Activated CD4-positive, alpha-beta T cell treated with anti-CD3 and anti-CD28 coated beads, Interleukin-2, amount 50 U/mL, for 48 hours (primary cell): ENCODE results near the gene SLC45A2.
"Not testable (repeated sequence)": the region's sequence is repeated elsewhere in the genome, so short reads cannot be mapped to it uniquely, and the experiment has no call there.

Experiments used
- DNase-seq, 2 experiments: peaks; one replicate each; pipeline ENCODE4 v3.0.0-alpha.2; 2020

SLC45A2 gene

DNA sequence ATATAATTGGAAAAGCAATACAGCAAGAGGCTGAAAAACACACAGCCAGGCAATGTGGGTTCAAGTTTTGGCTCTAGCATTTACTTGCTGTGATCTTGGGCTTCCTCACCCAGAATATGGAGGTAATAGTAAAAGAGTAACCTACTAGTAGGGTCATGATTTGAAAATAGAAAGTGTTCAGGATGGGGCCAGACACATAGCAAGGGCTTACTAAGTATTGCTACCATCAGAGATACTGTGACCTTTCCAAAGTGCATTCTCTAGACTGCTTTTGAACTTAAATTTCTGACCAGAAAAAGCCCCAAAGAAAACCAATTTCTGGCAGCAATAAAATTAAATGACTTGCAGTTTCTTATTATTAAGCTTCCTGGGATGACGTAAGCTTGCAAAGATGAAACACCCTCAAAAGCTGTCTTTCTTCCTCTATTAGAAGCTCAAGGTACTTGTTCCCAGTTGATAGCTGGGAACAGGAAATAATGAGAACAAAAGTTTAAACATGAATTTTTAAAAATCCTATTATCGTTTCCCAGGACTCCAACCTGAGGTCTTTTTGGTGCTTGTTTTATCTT, 20.3 kb downstream of the SLC45A2 start:
- DNase-seq, result no peak

DNA sequence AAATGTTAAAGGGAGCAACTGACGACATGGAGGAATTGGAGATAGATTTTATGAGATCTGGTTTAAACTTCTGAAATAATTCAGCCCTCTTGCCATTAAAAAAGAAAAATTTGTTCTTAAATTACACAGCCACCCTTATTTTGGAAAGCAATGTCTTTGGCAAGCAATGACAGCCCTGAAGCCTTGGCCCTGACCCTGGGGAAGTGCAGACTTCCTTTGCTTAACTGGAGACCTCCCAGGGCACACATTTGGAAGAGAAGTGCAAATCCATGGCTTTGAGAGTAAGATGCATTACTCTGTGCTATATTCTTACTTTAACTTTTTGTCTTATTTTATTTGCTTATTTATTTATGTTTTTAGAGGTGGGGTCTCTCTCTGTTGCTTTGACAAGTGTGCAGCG, 26.3 kb downstream of the SLC45A2 start:
- no peak for DNase-seq

DNA sequence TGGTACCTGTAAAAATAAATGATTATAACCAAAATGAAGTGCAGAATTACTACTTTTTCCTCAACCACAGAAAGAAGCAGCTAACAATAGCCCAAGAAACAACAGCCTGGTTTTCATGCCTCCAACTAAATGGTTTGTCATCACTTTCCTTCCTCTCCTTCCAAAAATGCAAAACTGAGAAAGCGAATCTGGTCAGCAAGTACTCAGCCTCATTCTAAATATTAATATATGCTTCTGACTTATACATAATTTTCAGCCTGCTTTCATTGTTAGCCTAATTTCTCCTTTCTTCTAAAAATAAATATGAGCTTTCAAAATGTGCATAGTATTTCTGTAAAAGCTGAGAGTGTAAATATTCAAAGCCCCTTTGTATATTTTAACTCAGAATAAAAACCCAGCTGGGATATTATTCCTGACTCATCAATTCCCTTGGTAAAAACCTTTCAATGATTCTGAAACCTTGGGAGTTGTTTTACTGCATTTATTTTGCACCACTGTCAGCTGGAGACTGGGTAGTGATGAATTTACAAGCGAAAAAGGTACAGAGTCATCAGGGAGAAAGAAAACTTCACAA, 26.8 kb downstream of the SLC45A2 start:
- DNase-seq, result no peak

DNA sequence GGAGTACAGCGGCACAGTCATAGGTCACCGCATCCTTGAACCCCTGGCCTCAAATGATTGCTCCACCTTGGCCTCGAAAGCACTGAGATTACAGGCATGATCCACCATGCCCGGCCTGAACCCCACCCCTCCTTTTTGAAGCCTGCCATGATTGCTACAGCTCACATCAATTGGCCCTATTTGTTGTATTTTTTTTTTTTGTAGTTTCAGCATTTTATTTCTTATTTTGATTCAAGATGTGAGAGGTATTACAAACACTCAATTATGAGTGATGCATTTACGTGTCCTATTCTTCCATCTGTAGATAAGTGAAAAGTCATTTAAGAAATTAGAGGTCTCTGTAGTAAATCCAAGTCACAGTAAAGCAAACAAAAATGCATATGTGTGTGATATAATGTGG, 32.3 kb downstream of the SLC45A2 start:
- not testable (repeated sequence) for DNase-seq

DNA sequence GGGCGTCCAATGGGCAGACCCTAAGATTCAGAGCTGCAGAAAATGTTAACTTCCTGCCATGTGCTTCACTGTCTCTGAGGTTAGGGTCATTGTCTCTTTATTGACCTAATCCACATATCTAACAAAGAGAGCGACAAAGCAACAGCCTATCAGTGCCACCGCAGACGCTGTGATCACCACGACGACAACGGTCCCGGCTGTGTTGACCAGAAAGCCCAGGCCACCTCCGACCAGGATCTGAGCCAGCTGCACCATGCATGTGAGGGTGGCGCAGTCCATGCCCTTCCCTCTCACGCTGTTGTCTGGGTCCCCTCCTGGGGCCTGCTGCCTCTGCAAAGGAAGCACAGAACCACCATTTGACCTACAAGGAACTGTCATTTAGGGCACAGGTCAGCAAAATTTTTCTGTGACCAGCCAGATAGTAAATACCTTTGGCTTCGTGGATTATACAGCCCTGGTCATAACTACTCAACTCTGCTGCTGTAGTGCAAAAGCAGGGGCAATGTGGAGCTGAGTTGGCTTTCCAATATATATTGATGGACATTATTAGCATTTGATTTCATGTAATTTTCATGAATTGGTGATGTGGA, 39.9 kb downstream of the SLC45A2 start:
- no peak for DNase-seq

DNA sequence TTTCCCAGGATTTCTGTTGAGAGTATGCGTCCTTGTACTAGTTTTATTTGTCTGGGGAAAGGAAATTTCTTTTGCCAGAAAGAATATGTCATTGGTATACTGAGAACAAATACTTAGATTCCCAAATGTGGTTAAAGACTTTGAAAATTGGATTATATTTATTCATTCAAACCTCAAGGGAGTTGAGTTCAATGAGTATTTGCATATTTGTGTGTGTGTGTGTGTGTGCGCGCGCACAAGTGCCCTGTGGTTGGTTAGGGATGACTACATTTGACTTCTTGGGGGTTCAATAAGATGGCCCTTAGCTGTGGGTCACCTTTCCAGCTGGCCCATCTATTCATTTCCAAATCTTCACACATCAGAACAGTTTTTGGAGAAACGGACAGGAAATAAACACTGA, 43.4 kb downstream of the SLC45A2 start:
- DNase-seq, result no peak

DNA sequence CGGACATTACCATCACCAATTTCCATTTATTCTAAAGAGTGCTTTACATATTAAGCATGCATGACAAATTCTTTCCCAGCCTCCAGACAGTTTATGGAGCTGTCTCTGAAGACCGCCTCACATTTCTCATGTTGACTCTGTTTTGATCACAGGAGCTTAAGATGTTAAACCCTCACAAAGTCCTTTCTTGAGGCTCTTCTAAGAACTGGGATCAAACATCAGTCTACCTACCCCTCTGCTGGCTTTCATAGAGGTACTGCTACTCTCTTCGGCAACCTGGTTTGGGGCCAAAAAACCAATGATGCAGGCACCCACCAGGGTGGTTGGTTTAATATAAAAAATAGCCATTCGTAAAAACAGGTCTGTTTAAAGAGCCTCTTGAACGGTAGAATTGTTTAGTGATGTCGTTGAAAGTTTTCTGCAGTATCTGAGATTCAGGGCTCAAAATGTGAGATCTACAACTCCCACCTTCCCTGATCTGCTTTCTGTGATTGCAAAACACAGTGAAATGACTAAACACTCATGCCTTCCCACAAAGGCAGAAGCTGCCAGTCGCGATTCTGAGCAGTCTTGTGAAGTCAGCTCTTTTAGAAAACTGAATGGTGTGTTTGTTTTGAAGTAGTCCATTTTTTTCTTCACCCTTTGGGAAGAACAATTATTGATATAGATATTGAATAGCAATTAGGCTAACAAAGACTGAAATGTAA, 44.8 kb downstream of the SLC45A2 start:
- DNase-seq, result no peak

DNA sequence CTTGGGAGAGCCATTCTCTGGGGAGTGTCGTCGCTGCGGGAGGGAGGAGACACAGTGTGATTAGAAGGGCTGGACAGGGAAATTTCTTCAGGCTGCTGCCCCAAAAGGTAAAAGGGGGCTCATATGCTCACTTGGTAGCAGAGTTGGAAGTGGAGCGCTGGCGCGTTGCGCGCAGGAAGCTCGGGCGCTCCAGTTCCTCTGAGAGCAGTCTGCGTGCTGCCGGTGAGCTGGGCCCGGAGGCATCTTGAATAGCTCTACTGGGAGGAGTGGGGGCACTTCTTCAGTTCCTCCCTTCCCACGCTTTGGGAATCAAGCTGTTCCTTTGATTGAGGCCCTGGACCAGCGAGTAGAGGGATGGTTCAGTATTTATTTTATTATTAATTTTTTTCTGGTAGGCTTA, 45.6 kb downstream of the SLC45A2 start:
- DNase-seq, result no peak

DNA sequence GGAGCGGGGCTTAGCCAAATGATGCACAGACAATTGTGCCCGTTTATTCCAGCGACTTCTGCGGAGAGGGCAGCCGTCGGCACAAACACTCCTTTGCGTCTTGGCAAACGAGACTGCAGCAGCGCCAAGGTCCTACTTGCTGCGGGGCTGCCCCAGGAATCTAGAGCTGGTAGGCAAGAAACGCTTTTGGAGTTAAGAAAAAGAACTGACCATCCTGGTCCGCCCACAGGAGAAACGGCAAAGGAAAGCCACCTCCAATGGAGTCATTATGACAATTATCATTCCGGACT, 46.0 kb downstream of the SLC45A2 start:
- no peak for DNase-seq

DNA sequence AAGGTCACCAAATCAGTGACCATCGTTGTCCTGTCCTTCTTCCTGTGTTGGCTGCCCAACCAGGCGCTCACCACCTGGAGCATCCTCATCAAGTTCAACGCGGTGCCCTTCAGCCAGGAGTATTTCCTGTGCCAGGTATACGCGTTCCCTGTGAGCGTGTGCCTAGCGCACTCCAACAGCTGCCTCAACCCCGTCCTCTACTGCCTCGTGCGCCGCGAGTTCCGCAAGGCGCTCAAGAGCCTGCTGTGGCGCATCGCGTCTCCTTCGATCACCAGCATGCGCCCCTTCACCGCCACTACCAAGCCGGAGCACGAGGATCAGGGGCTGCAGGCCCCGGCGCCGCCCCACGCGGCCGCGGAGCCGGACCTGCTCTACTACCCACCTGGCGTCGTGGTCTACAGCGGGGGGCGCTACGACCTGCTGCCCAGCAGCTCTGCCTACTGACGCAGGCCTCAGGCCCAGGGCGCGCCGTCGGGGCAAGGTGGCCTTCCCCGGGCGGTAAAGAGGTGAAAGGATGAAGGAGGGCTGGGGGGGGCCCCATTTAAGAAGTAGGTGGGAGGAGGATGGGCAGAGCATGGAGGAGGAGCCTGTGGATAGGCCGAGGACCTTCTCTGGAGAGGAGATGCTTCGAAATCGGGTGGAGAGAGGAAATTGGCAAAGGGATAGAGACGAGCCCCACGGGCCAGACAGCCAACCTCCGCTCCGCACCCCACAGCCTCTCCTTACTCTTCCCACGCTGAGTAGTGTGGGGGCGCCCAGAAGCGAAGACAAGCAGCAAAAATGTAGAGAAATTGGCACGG, 46.6 kb downstream of the SLC45A2 start:
- DNase-seq, result no peak

DNA sequence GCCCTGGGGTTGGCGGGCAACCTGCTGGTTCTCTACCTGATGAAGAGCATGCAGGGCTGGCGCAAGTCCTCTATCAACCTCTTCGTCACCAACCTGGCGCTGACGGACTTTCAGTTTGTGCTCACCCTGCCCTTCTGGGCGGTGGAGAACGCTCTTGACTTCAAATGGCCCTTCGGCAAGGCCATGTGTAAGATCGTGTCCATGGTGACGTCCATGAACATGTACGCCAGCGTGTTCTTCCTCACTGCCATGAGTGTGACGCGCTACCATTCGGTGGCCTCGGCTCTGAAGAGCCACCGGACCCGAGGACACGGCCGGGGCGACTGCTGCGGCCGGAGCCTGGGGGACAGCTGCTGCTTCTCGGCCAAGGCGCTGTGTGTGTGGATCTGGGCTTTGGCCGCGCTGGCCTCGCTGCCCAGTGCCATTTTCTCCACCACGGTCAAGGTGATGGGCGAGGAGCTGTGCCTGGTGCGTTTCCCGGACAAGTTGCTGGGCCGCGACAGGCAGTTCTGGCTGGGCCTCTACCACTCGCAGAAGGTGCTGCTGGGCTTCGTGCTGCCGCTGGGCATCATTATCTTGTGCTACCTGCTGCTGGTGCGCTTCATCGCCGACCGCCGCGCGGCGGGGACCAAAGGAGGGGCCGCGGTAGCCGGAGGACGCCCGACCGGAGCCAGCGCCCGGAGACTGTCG, 47.3 kb downstream of the SLC45A2 start:
- DNase-seq, result no peak

DNA sequence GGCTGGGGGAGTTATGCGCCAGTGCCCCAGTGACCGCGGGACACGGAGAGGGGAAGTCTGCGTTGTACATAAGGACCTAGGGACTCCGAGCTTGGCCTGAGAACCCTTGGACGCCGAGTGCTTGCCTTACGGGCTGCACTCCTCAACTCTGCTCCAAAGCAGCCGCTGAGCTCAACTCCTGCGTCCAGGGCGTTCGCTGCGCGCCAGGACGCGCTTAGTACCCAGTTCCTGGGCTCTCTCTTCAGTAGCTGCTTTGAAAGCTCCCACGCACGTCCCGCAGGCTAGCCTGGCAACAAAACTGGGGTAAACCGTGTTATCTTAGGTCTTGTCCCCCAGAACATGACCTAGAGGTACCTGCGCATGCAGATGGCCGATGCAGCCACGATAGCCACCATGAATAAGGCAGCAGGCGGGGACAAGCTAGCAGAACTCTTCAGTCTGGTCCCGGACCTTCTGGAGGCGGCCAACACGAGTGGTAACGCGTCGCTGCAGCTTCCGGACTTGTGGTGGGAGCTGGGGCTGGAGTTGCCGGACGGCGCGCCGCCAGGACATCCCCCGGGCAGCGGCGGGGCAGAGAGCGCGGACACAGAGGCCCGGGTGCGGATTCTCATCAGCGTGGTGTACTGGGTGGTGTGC, 48.0 kb downstream of the SLC45A2 start, which contains the start of gene RXFP3:
RXFP3 (plus strand) TSS at position 6 of the 636 bp plus-strand sequence; CDS start at position 361, 355 bp downstream.
- DNase-seq, result no peak

DNA sequence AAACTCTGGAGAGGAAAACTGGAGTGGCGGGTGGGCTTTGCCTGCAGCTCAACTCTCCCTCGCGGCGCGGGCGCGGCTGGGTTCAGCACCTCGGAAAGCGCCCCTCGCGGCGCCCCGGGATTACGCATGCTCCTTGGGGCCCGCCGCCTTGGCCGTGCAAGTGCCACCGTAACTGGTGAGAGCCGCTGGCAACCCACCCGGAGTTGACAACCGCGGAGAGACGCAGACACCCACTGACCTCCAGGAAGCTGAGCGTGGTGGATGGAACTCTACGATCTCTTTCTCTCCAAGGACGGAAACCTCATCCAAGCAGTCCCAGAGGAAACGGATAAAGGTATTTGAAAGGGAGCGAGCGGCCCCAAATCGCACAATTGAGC, 48.5 kb downstream of the SLC45A2 start:
- peak; percentile 46 to 56 for DNase-seq

DNA sequence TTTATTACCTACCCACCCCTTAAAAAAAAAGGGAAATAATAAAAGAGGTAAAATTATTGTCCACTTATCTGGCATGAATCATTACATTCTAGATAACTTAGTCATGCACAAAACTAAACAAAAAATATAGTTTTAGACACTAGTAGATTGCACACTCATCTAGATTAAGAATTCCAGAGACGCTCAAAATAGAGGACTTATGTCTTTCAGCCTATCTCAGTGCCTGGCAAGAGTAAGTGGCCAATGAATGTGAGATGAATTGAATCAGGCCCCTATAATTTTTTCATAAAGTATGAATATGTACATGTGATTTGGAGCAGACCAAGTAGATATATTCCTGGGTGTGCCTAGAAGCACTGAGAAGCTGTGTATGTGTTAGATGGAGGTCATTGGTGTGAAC, 50.3 kb downstream of the SLC45A2 start:
- no peak for DNase-seq

DNA sequence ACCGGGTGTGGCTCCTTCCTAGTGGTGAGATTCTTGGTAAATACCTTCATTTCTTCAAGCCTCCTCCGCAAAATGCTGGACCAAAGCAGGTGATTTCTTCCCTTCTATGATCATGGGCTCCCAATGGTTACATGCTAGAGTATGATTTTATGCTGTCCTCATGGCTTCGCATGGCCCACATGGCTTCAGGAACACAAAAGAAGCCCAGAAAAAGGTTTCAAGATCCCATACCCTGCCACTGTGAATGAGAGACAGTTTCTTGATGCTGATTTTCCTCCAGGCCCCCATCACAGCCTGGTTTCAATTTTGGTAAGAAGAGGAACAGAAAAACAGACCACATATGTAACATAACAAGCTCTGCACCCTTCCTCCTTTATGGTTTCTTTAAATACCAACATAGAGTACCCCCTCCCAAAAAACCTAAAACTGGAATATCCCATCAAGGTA, 50.7 kb downstream of the SLC45A2 start:
- no peak for DNase-seq

DNA sequence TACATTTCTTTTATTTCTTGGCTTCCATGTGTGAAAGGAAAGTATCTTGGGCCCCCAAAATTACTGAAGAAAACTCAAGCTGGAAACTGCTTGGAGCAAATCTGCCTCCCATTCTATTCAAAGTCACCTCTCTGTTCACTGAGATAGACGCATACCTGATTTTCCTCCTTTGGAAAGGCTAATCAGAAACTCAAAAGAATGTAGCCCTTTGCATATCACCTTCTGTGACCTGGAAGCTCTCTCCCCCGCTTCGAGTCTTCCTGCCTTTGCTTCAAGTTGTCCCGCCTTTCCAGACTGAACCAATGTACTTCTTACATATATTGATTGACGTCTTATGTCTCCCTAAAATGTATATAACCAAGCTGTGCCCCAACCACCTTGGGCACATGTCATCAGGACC, 53.4 kb downstream of the SLC45A2 start:
- DNase-seq, result no peak

DNA sequence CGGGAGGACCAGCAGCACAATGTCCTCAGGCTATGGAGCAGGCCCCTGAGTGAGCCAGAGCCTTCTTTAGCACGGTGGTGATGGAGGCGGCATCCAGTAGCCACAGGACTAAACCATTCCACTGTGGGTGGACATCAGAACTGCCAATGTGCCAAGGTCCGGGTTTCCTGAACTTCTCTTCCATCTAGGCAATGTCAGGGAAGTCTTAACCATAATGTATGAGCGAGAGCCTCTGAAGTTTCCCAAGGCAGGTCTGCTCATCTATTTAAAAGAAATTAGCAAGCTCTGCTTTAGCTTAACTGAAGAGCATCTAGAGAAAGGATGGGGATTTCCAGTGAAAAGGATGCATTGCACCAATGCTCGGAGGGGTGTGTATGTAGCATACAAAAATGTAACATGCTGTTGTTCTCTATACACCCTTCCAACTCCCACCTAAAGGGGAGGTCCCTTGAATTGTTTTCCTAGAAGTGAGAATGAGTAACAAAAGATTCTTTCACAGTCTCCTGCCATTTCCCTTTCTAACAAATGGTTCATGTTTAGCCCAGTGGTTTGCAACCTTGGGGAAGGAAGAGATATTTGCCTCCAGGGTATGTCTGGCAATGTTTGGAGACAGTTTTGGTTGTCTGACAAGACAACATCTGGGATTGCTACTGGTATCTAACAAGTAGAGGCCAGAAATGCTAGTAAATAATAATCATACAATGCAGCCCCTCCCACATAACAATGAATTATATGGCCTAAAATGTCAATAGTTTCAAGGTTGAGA, 54.4 kb downstream of the SLC45A2 start:
- DNase-seq, result no peak

DNA sequence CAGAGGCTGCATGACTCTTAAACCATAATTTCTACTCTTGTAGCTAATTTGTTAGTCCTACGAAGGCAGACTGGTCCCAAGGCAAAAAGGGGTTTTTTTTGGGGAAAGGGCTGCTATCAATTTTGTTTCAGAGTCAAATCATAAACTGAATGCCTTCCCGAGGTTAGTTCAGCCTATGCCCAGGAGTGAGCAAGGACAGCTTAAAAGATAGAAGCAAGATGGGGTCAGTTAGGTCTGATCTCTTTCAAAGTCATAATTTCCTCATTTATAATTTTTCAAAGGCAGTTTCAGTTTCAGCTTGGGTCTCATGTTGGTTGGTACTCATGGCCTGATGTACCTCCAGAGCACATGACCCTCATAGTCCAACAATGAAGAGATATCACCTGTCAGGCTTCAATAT, 56.2 kb downstream of the SLC45A2 start:
- no peak for DNase-seq

DNA sequence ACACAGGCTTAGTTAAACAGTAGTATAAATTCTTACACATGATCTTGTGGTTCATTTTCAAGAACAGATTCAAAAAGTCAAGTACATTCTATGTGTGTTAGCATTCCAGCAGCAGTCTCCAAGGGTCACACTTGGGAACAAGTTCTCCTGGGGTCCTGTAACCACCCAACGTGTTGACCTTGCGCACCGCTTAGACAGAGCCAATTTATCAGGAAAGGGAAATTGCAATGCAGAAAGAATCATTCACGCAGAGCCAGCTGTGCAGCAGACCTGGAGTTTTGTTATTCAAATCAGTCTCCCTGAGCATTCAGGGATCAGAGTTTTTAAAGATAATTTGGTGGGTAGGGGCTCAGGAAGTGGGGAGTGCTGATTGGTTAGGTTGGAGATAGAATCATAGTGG, 56.8 kb downstream of the SLC45A2 start:
- no peak for DNase-seq

DNA sequence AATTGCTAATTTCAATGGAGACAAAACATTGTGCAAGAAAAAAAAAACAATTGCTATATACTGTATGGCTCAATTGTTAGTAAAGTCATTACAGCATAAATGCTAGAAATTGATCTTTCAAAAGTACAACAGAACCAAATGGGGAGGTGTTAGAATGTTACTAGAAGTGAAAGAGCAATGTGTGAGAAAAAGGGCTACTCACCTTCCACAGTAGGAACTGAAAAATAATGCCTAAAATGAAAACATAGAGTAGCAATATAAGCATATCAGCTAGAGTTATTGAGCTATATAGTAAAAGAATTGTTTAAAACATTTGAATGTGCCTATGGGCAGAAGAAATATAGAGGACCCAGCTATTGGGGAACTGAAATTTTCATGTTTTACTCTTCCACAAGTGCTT, 59.2 kb downstream of the SLC45A2 start:
- DNase-seq, result no peak

DNA sequence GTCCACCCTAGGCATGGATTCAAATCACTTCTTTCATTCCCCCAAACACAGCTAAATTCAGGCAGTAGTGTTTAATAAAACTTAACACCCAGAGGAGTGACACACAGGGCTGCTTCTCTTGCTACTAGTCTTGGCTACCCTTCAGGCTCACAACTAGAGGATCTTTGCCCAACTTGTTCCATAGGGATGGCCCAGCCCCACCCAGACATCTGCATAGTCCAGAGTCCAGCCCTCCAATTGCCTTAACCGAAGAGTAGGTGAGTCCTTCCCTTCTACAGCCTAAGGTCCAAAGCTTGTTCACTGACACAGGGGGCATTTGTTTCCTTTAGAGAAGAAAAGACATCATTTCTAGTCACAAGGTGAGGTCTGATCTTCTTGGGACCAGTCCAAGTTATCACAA, 63.5 kb downstream of the SLC45A2 start:
- DNase-seq, result no peak

DNA sequence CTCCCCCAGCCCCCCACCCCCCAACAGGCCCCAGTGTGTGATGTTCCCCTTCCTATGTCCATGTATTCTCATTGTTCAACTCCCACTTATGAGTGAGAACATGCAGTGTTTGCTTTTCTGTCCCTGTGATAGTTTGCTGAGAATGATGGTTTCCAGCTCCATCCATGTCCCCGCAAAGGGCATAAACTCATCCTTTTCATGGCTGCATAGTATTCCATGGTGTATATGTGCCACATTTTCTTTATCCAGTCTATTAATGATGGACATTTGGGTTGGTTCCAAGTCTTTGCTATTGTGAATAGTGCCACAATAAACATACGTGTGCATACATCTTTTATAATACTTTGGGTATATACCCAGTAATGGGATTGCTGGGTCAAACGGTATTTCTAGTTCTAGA, 69.6 kb downstream of the SLC45A2 start:
- not testable (repeated sequence) for DNase-seq
